Neural cell (in vitro differentiated cells): ENCODE measurements around the gene BCAS1.

Experiments
- EP300 ChIP-seq: fragments of 450-650 bp; conservative IDR thresholded peaks from 2 replicates; pipeline ENCODE4 v1.6.1; 2014; ENCODE audit warnings: antibody characterized with exemption, mild to moderate bottlenecking, moderate library complexity; ENCODE audit not compliant: poor library complexity, severe bottlenecking
- EZH2 ChIP-seq: fragments of 200-600, 300-800 bp; shearing (Covaris generic), sonication (generic); IDR thresholded peaks from 2 replicates; pipeline ENCODE4 v1.6.1; 2014; ENCODE audit warnings: antibody characterized with exemption, low read length, borderline replicate concordance, mild to moderate bottlenecking; ENCODE audit not compliant: insufficient read depth, poor library complexity, severe bottlenecking
- MXI1 ChIP-seq: fragments of 450-650 bp; conservative IDR thresholded peaks from 2 replicates; pipeline ENCODE4 v1.6.1; 2014; ENCODE audit warnings: antibody characterized with exemption, mild to moderate bottlenecking; ENCODE audit not compliant: poor library complexity, severe bottlenecking
- POLR2AphosphoS5 ChIP-seq: IDR thresholded peaks from 2 replicates; pipeline ENCODE4 v1.6.1; 2012
- SMC3 ChIP-seq: fragments of 450-650 bp; conservative IDR thresholded peaks from 2 replicates; pipeline ENCODE4 v1.6.1; 2014; ENCODE audit warnings: antibody characterized with exemption, mild to moderate bottlenecking, moderate library complexity; ENCODE audit not compliant: poor library complexity
- TAF1 ChIP-seq: IDR thresholded peaks from 2 replicates; pipeline ENCODE4 v1.6.1; 2012; ENCODE audit warnings: low read depth
- TF ChIP-seq, protein P1 (sequence below): fragments of 450-650 bp; IDR thresholded peaks from 2 replicates; pipeline ENCODE4 v1.5.1; 2014; ENCODE audit warnings: antibody characterized with exemption, mild to moderate bottlenecking, moderate library complexity; ENCODE audit not compliant: poor library complexity, severe bottlenecking
- TF ChIP-seq, protein P2 (sequence below): IDR thresholded peaks from 2 replicates; pipeline ENCODE4 v1.6.1; 2012; ENCODE audit warnings: borderline replicate concordance

DNA sequence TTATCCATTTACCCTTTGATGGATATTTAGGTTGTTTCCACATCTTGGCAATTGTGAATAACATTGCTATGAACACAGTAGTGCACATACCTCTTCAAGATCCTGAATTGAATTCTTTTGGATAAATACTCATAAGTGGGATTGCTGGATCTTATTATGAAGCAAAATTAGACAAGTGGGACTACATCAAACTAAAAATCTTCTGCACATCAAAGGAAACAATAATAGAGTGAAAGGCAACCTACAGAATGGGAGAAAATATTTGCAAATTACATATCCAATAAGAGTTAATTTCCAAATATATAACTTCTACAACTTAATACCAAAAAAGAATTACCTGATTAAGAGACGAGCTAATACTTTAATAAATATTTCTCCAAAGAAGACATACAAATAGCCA is 38.4 kb upstream of the BCAS1 start:
- no peak for TF ChIP-seq EP300
- TF ChIP-seq, protein P1, sequence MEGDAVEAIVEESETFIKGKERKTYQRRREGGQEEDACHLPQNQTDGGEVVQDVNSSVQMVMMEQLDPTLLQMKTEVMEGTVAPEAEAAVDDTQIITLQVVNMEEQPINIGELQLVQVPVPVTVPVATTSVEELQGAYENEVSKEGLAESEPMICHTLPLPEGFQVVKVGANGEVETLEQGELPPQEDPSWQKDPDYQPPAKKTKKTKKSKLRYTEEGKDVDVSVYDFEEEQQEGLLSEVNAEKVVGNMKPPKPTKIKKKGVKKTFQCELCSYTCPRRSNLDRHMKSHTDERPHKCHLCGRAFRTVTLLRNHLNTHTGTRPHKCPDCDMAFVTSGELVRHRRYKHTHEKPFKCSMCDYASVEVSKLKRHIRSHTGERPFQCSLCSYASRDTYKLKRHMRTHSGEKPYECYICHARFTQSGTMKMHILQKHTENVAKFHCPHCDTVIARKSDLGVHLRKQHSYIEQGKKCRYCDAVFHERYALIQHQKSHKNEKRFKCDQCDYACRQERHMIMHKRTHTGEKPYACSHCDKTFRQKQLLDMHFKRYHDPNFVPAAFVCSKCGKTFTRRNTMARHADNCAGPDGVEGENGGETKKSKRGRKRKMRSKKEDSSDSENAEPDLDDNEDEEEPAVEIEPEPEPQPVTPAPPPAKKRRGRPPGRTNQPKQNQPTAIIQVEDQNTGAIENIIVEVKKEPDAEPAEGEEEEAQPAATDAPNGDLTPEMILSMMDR = no peak
- TF ChIP-seq EZH2 = no peak
- TF ChIP-seq, protein P2, sequence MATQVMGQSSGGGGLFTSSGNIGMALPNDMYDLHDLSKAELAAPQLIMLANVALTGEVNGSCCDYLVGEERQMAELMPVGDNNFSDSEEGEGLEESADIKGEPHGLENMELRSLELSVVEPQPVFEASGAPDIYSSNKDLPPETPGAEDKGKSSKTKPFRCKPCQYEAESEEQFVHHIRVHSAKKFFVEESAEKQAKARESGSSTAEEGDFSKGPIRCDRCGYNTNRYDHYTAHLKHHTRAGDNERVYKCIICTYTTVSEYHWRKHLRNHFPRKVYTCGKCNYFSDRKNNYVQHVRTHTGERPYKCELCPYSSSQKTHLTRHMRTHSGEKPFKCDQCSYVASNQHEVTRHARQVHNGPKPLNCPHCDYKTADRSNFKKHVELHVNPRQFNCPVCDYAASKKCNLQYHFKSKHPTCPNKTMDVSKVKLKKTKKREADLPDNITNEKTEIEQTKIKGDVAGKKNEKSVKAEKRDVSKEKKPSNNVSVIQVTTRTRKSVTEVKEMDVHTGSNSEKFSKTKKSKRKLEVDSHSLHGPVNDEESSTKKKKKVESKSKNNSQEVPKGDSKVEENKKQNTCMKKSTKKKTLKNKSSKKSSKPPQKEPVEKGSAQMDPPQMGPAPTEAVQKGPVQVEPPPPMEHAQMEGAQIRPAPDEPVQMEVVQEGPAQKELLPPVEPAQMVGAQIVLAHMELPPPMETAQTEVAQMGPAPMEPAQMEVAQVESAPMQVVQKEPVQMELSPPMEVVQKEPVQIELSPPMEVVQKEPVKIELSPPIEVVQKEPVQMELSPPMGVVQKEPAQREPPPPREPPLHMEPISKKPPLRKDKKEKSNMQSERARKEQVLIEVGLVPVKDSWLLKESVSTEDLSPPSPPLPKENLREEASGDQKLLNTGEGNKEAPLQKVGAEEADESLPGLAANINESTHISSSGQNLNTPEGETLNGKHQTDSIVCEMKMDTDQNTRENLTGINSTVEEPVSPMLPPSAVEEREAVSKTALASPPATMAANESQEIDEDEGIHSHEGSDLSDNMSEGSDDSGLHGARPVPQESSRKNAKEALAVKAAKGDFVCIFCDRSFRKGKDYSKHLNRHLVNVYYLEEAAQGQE = no peak
- TF ChIP-seq SMC3 = no peak
- no peak for TF ChIP-seq POLR2AphosphoS5
- TF ChIP-seq MXI1 = no peak
- TF ChIP-seq TAF1 = no peak
